PC-9 (cell line): ENCODE results near the gene LMOD1.

Experiments
- CTCF ChIP-seq: fragments of 200-600 bp; sonication (generic); conservative IDR thresholded peaks from 2 replicates; pipeline ENCODE4 v1.6.1; 2017; ENCODE audit warnings: mixed run types, antibody characterized with exemption, mild to moderate bottlenecking, moderate library complexity
- EZH2 ChIP-seq: fragments of 200-600 bp; sonication (generic); IDR thresholded peaks from 2 replicates; pipeline ENCODE4 v1.8.0; 2017; ENCODE audit warnings: antibody characterized with exemption, low read depth

GRCh38 chr1:201914456-201915235 lies 31.7 kb downstream of the LMOD1 start:
- TF ChIP-seq CTCF (no peak), EZH2 (no peak)
